GM19193 (cell line): ENCODE measurements around the gene CKLF.

Experiments
- POLR2A ChIP-seq: IDR thresholded peaks from 4 replicates; pipeline ENCODE4 v1.6.1; 2011; ENCODE audit not compliant: insufficient read depth, insufficient read length; ENCODE audit errors: extremely low read depth

CKLF gene

DNA sequence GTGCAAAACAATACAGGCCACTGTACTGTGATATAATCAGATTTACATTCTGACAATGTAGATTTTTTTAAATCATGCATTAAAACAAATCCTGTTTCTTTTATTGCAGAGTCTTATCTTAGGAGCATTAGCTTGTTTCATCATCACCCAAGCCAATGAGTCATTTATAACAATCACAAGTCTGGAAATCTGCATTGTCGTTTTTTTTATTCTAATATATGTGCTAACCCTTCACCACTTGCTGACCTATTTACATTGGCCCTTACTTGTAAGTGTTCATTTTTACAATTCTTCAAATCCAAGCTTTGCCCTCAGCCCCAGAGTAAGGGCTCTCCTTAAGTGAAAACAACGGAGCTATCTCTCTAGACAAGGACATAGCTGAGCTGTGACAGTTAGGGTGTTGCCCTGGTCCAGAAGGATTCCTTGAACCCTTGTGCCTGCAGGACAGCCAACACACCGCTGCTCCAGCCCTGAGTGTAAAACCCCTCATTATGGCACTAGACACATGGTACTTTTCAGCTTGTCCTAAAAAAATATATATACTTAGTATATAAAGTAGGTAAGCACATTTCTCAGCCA is 17.5 kb downstream of the CKLF start:
- TF ChIP-seq POLR2A: no peak

DNA sequence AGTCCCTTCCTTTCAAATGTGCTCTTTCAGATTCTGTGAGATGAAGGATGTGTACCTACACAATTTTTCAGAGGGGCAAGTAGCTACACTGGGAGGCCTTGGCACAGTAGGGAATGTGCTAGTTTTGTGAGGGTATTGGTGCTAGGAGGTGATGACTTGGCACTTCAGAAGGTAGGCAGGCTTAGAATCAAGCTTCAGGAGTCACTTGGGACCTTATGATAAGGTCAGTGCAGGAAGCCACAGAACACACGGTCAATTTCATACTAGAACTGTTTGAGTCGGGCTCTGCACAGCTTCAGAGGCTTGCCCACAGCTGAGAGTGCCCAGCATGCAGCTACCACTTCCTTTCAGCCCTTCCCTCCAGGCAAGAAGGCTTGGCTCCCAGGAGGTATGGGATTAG is 20.0 kb downstream of the CKLF start:
- no peak for TF ChIP-seq POLR2A

GRCh38 chr16:66574081-66574480 is 21.7 kb downstream of the CKLF start:
- no peak for TF ChIP-seq POLR2A

- no peak for TF ChIP-seq POLR2A
Measured at GRCh38 chr16:66574531-66574930, 22.2 kb downstream of the CKLF start.

DNA sequence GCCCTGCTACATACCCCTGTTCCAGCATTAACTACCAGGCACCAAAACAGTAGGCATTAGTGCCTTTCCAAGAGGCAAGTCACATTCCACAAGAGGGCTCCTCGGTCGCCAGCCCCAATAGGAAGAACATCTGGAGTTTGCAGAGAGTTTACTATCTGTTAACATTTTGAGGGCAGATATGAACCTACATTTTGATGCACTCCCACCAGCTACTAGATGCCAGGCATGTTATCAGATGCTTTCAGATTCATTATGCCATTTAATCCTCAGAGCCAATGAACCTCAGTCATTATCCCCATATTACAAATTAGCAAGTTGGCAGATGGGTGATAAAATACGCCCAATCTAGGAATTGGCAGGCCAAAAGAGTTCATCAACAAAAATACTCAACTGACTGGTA is 22.7 kb downstream of the CKLF start:
- no peak for TF ChIP-seq POLR2A

DNA sequence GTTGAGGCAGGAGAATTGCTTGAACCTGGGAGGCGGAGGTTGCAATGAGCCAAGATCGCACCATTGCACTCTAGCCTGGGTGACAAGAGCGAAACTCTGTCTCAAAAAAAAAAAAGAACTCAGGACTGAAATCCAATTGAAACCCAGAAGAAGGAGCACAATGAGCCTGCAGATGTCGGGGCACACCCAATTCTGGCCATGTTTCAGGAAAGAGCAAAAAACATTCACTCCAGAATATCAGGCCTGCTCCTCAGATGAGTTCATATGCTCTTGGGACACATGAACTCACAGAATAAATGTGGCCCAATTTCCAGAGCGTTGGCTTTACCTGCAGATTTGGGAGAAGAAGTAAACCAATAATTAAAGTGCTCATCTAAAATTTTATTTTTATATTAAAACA is 23.9 kb downstream of the CKLF start:
- TF ChIP-seq POLR2A: no peak

GRCh38 chr16:66578651-66579531 is 26.5 kb downstream of the CKLF start, which contains the start of gene CMTM2:
Gene CMTM2 (plus strand): TSS chr16:66579463. CDS start chr16:66579608, 145 bp downstream.
- TF ChIP-seq POLR2A: no peak

- TF ChIP-seq POLR2A: no peak
Measured at GRCh38 chr16:66580605-66581209, 28.3 kb downstream of the CKLF start.

GRCh38 chr16:66581246-66581952 is 29.0 kb downstream of the CKLF start:
- no peak for TF ChIP-seq POLR2A

DNA sequence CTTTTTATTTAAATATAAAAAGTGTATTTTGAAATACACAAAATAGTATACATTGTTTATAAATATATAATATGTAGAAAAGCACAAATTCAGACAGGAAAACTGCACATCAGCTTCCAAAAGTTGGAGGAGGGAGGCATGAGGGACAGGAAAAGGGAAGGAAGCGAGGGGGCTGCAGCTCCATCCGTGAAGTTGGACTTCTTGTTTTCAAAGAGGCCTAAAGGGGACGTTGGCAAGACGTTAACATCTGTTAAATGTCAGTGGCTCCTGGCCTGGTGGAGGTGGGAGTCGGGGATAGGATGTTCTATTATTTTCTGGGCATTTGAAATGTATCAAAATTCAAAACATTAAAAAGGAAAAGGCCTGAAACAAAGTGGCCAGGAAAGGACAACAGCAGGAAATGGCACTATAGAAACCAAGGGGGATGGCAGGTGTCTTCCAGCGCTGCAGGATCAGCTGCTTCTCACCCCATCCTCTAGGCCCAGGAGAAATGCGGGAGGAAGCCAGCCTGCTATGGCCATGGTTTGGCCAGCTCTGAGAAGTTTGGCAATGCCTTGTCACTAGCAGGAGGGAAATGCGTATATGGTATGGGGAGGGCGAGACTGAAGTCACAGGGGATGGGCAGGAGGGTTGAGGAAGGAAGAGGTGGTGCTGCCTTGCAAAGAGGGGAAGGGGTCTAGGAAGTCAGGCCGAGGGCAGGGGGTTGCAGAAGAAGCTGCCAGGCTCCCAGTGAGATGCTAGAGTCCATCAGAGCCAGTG is 33.3 kb downstream of the CKLF start:
- TF ChIP-seq POLR2A: no peak

DNA sequence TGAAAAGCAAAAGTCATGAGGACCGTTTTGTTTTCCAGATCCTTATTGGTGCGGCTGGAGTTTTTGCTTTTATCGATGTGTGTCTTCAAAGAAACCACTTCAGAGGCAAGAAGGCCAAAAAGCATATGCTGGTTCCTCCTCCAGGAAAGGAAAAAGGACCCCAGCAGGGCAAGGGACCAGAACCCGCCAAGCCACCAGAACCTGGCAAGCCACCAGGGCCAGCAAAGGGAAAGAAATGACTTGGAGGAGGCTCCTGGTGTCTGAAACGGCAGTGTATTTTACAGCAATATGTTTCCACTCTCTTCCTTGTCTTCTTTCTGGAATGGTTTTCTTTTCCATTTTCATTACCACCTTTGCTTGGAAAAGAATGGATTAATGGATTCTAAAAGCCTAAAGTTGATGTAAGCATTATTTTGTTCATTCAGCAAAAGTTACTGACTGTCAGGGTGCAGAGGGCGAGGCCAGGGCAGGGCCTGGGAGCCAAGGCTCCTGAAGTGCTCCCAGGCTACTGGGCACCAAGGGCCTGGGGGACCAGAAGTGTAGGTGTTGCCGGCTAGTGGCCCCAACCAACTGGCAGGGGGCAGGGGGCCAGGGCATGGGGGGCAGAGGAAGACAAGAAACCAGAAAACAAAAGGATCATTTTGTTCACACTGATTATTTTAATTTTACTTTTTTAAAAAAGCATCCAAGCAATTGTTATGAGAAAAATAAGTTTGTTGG is 35.7 kb downstream of the CKLF start:
- no peak for TF ChIP-seq POLR2A

- no peak for TF ChIP-seq POLR2A
Measured at GRCh38 chr16:66588981-66589713, 36.8 kb downstream of the CKLF start.

GRCh38 chr16:66590322-66590721 is 37.9 kb downstream of the CKLF start:
- no peak for TF ChIP-seq POLR2A
